ENCODE results near the gene PLCL2.

DNA sequence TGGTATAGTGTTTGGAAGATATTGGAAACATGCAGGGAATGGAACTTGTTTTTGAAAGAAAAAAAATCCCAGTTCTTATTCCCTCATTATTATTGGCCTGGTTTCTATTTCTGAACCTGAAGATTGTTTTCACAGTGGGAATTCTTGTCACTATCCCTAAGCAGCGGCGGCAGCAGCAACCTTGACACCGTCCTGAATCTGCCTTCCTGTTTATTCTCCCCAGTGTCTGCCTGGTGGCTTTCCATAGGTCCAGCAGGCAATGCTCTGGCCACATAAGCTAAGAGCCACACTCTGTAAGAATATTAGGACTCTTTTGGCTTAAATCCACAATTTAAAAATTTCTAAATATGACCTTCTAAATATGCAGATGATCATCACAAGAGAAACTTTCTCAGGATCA is 178.0 kb downstream of the PLCL2 start:
- TF ChIP-seq, protein P1, sequence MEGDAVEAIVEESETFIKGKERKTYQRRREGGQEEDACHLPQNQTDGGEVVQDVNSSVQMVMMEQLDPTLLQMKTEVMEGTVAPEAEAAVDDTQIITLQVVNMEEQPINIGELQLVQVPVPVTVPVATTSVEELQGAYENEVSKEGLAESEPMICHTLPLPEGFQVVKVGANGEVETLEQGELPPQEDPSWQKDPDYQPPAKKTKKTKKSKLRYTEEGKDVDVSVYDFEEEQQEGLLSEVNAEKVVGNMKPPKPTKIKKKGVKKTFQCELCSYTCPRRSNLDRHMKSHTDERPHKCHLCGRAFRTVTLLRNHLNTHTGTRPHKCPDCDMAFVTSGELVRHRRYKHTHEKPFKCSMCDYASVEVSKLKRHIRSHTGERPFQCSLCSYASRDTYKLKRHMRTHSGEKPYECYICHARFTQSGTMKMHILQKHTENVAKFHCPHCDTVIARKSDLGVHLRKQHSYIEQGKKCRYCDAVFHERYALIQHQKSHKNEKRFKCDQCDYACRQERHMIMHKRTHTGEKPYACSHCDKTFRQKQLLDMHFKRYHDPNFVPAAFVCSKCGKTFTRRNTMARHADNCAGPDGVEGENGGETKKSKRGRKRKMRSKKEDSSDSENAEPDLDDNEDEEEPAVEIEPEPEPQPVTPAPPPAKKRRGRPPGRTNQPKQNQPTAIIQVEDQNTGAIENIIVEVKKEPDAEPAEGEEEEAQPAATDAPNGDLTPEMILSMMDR (IDR thresholded peaks at IDR 0.05; ENCODE audit: low read depth, low read length): no peak
- no peak for TF ChIP-seq EZH2phosphoT487 (IDR thresholded peaks at IDR 0.05; ENCODE audit: low read depth)
